GM18873 (cell line): ENCODE results near the gene GPR84.

ENCODE experiments used
- ATAC-seq: cut with Tn5 transposase; IDR thresholded peaks from one replicate; pipeline ENCODE4 v1.9.1; 2021; ENCODE audit warnings: mild to moderate bottlenecking, moderate library complexity, moderate number of reproducible peaks; ENCODE audit not compliant: unreplicated experiment, low FRiP score

GPR84 gene

DNA sequence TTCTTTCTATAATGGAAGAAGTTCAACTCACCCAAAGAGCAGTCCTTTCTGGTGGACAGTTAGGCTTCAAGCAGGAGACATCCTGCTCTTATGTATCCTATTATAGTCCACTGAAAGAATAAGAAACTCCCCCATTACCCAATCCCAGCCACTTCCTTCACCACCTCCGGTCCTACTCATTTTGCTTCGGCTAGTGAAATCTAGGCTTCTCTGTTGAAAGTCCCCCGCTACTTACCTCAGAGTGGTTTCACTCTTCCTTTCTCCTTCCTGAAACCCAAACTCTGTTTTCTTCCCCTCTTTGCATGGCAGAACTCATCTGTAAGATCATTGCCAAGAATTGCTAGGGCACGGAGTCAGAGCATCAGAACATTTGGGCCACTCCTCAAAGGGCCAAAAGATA is at the start of gene GPR84:
Gene GPR84 (minus strand): TSS at position 74 of the 400 bp plus-strand sequence. CDS start 635 bp downstream, outside the sequence.
- no peak for ATAC-seq

DNA sequence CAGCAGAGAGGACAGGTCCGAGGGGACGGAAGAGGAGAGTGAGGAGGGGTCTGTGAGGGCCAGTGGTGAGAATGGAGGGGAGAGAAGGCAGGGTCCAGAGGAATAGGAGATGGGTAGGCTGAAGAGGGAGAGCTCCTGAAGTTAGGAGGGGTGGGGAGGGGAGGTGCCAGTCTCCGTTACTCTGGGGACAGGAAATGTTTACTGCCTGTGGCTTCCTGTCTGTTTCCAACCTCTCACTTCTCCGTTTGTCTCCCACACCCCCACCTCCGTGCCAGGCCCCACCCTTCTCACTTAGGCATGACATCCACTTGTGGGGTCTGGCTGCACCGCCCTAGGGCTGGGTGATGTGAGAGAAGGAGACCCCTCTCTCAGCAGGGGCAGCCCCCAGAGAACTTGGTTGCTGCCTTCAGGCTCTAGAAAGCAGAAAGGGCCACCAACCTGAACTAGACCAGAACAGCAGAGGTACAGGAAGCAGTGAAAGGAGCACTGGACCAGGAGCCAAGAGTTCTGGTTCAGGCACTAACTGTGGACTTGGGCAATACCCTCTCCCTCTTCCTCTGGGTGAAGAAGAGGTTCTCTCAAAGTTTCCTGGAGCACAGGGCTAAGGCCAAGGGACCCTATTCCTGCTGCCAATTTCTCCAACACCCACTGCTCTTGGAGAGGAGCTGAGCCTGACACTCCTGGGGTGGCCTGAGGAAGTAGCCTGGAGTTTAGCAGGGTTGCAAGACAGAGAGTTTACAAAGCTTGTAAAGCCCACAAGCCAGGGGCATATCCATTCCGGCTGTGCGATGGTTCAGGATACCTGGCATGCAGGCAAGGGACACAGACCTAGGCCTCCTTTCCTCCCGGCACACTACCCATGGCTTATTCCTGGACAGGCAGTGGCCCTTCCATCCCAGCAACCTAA is 49.3 kb upstream of the GPR84 start:
- no peak for ATAC-seq

DNA sequence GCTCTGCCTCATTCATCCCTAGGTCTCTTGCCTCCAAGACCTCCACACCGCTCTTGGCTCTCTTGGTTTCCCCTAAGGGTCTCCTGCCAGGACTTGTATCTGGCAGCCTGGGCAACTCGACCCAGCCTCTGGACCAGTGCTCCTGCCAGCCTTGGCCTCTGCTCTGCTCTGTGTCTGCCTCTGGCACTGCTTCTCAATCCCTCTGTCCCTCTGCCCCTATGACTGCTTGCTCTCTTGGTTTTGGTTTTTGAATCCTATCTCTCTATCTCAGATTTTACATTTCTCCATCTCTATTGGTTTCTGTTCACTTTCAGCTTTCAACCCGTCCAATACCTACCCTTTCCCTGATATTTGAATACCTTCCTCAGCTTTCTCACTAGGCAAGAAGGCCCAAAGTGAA is 48.5 kb upstream of the GPR84 start:
- no peak for ATAC-seq

DNA sequence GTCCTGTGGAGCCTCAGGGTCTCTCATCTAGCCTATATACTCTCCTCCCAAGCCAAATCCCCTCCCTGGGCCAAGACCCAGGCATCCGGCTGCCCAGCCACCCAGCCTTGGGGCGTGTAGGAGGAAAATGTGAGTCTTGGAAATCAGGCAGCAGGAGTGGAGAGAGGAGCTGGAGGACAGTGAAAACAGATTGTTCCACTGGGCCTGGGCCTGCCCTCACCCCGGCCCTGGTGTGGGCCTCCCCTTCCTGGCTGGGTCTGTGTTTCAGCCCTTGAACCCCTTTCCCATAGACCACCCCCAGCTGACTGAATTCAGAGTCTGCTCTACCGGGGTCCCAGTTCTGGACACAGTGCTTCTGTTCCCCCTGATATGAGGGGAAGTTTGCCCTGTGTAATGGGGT is 48.1 kb upstream of the GPR84 start:
- no peak for ATAC-seq

DNA sequence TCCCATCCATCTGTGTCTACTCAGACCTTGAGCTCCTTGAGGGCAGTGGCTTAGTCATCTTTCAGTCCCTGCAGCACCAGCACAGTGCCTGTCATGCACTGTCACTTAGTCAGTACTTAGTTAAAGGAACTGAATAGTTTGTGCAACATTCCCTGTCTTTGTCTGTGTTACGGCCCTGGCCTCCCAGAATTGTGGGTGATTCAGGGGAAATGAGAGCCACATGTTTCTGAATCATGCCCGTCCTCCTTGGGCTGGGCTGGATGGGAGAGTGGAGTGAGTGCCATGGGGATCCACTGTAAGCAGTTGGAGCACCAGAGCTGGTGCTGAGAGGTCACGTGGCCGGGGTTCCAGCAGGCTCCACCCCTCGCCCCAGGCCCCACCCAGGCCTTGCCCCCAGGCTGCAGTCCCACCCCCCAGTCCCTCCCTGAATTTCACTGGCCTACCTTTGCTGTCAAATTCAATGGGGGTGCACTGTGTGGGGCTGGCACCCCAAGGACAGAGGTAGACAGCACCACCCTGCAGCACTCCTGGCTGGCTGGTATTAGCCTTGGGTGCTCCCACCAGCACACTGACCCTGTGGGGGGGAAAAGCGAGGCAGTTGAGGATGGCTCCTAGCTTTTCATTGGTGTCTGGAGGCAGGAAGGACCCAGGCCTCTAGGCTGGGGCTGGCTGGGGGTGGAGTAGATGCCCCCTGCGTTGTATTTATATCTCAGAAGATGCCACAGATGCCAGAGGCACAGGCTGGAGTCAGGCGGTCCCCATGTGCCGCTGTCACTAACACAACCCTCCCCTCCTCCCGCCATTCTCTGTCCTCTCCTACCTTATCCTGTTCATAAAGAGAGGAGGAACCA is 47.3 kb upstream of the GPR84 start:
- ATAC-seq, result no peak

DNA sequence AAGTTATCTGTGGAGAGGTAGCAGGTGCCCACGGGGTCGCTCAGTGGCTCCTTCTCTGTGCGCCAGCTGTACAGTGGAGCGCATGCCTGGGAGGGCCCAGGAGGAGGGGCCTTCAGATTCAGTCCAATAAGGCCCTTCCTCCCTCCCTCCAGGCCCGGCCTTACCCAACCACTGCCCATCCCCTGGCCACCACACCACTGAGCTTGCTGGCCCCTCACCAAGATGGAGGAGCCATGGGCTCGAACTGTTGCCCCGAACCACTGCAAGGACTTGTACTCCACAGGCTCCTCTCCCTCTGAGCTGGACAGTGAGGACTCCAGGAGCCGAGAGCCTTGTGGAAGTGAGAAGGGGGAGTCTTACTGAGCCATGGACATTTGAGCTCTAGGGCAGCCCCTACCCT is 45.0 kb upstream of the GPR84 start:
- no peak for ATAC-seq

DNA sequence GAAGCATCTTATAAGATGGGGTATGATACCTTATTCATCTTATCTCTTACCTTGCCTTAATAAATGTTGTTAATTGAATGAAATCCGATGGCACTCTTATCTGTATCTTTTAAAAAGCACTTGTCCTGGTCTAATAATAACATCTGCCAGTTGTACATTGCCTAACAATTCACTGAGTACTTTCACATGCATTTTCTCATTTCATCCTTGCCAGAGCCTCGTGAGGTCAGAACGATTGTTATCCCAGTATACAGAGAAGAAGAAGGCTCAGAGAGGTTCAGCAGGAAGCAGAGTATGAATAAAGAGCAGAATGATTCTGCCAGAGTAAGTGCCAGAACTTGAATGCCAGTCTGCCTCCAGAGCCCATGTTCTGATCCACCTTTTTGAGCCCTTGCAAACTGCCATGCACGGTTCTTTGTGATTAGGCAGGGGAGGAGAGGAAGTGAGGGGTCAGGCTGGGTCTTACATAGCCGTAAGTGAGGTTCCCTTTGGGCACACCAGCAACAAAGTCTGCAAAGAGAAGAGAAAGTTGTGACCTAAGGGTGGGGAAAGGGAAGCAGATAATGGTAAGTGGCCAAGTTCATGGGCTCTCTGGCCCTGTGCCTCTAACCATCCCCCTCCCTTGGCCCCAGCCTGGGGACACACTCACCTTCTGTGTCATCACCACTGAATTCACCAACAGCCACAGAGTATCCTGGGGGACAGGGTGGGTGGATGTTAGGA is 43.1 kb upstream of the GPR84 start:
- ATAC-seq, result no peak

DNA sequence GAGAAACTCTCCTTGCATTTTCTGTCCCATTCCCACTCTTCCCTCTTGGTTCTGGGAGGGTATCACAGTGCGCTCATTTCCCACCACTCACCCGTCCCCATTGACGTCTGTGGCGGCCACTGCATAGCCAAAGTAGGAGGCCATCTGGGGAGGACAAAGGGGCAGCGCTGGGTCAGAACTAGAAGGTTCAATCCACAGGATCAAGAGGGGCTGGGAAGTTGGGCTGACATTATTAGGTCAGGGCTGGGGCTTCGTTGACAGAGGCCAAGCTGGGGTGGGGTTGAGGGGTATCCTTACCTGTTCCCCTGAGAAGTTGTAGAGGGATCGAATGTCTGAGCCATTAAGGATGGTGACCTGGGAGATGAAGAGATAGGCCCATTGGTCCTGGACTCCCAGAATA is 41.3 kb upstream of the GPR84 start:
- no peak for ATAC-seq

DNA sequence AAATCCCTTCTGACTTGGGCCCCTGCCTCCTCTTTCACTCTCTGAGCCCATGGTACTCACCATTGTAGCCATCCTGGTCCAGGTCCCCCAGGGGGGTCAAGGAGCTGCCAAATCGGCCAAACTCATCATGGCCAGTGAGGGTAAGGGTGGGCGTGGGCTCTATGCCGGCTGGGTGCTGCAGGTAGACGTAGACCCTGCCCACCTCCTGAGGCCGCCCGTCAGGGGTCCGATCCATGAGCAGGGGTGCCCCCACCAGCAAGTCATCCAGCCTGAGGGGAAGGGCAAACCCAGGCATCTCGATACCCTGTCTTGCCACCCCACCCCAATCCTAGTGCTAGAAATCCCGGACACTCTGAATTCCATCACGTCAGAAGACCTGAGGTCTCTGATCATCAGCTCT is 40.8 kb upstream of the GPR84 start:
- no peak for ATAC-seq

DNA sequence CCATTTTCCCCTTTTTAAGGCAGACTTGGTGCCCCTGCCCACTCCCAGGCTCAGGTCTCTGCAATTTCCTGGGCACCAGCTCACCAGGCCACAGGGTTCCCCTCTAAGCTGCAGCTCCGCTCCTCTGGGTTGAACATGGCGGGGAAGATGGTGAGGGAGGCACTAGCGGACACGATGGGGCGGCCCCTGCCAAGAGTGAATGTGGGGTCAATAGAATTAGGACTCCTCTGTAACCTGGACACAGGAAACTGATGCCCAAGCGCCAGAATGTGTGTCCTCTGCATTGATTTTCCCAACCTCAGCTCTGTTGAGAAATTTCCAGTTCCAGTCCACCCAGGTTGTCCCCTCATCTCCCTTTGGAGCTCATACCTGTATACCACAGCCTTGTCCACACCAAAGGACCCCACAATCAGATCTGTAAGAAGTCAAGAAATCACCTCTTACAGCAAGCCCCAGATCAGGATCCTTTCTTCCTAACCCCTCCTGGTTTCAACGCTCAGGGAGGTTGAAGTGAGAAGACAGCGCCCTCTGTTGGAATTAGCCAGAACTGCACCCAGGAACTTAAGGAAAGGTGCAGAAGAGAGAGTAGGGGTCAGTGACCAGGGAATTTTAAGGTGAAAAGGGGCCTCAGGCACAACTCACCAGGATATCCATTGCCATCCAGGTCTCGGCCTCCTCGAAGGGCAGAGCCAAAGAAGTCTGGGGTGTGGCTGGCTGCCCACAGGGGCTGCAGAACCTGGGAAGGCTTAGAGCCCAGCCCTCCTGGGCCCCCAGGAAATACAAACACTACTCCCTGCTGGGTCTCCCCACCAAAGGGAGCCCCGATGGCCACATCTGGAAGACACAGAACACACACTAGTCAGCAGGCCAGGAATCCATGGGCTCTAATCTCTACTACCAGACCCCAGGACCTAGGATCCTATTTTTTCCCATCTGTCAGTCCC is 40.0 kb upstream of the GPR84 start:
- ATAC-seq, result no peak

DNA sequence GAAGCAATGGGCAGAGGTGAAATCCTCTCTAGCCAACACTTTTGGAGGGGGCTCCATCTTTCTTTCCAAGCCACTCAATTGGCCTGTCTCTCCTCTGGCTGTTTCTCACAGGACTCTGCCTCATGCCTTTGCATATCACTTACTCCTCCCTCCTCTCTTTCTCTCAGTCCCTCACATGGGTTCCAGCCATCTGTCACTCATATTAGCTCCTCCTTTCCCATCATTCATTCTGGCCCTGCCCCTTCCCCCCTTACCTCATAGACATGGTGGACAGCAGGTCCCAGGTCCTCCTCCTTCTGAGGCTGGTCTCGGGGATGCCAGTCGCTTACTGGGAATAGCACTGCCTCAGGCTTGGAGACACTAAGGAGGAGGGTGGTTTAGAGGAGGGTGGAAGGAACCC is 36.8 kb upstream of the GPR84 start:
- no peak for ATAC-seq

DNA sequence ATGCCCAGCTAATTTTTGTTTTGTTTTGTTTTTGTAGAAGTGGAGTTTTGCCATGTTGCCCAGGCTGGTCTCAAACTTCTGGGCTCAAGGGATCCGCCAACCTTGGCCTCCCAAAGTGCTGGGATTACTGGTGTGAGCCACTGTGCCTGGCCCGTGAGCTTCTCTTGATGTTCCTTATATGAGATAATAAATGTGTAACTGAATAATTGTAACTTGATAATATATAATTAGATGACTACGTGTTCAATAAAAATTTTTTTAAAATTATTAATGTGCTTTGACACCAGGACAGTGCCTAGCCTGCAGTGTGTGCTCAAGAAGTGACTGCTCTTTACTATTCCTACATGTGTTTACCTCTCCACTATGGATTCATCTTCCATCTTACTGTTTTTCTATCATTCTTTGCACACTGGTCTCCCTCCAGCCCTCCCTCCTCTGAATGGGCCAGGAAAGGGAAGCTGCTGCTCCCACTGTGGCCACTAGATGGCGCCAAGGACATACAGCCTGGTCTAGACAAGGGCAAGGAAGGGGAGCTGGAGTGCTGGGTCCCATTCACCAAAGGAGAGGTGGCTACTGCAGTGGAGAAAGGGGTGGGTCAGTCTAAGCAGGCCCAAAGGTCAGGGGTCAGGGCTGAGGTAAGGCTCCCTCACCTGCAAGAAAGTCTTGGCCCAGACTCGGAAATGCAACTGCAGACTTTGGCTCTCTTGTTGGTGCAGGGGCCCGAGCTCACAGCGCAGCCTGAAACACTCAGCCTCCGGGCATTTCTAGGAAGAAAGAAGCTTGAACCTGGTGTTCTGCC is 34.9 kb upstream of the GPR84 start:
- ATAC-seq, result peak; percentile 68

DNA sequence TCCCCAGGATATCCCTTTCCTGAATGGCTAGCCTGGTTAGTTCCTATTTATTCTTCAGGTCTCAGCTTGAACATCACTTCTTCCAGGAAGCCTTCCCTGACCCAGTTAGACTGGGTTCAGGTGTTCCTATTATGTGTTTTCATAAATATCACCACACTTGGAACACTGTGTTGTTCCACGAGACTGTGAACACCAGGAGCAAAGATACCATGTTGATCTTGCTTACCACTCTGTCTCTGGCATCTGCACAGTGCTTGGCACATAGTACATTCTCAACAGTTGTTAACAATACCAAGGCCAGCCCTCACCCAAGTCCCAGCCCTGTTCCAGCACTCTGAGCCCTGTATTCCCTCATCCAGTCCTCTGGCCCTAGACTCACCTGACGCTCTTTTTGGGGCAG is 33.9 kb upstream of the GPR84 start:
- no peak for ATAC-seq

DNA sequence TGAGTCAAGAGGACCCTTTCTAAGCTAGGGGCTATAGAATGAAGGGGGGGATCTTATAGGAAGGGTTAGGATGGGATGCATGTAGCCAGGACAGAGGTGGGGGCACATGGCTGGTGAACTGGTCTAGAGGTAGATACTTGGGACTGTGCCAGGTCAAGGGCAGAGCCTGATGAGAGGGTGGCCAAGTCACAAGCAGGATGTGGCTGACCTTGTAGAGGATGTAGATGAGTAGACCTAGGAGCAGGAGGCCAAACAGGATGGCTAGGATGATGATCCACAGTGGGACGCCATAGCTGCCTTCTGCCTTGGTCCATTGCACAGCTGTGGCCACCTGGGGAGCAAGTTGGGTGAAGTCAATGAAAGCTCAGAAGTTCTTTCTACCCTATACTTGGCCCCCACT is 32.9 kb upstream of the GPR84 start:
- no peak for ATAC-seq

DNA sequence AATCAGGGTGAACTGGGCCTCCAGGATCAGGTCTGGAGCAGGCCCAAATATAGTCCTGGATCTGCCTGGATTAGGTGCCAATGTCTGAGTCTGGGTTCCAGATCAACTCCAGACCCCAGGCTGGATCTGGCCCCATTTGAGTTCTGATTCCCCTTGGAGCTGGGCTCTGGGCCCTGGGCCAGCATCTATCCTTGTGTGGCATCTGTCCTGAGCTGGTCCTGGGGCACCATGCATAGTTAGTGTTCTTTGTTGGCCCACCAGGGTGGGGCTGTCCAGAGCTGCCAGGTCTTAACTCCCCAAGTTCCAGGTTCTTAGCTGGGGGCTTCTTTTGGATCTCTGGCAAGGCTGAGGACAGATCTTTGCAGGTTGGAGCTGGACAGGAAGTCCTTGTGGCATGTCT is 31.3 kb upstream of the GPR84 start:
- no peak for ATAC-seq

DNA sequence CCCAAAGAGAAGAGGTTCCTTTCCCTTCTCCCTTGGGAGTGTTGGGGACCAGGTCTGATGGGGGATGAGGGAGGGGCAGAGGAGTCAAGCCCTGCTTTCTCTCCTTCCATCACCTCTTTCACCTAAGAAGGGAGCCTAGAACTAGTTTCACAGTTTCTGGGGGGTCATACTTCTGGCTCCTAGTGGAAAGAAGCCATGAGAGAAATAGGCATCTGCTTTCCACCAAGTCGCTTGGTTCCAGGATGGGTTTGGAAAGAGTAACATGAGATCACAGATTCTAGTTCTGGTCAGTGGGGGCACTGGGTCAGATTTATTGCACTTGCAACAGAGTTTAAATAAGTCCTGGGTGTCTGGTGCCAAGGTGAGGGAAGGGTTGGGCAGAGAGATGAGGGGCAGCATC is 30.7 kb upstream of the GPR84 start:
- ATAC-seq, result no peak

DNA sequence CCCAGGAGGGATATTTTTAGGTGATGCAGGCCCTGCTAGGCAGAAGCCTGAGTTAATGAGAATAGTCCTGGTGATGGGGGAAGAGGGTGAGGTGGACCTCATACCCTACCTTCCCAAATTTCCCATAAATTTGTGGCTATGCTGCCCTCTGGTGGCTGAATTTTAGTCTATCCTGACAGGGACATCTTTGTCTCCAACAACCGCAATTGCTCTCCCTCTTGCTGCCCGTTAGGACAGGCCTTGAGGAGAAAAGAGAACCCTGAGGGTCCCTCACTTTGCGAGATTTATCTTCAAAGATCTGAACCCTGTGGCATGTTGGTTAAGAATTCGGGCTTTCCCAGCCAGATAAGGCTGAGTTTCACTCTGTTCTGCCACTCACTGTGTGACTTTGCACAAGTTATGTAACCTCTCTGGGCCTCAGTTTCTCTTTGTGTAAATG is 30.0 kb upstream of the GPR84 start:
- ATAC-seq, result no peak

DNA sequence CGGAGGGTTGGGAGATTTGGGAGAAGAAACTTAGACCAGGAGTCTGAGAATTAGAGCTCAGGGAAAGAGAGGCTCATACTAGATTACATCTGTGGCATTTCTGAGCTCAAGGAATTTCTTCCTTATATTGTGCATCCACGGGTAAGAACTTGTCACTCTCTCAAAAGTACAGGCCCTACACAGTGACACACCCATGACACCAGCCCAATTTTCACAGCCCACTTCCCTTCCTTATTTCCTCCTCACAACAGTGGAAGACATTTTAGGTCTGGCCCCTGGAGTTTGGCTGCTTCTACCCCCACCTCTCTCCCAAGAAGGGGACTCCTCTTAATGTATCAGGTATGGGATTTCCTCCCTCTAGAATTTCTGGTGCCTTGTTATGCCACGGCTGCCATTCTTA is 29.5 kb upstream of the GPR84 start:
- no peak for ATAC-seq

DNA sequence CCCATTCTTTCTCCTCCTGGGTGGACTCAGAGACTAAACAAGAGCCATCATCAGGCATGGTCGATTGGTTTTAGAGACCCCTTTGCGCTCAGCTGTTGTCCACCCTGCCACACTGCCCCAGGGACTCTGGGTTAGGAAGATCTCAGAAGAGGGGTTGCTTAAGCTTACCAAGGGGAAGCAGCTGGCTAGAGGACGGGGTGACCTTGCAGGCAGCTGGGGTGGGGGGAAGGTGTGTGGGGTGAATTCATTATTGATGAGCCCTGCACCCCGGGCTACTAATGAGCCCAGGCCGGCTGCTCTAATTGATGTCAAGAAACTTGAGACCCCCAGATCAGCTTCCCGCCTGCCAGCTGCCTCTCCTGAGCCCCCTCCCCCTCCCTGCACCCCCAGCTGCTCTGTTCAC is 28.9 kb upstream of the GPR84 start:
- no peak for ATAC-seq
